CD4-positive, alpha-beta T cell treated with Interleukin-15 for 1 hour (primary cell): Measurements from ENCODE around the gene ARHGEF16.

ENCODE experiments used
- DNase-seq: peaks from one replicate; pipeline ENCODE4 v3.0.0-alpha.2; 2020

The ARHGEF16 gene

DNA sequence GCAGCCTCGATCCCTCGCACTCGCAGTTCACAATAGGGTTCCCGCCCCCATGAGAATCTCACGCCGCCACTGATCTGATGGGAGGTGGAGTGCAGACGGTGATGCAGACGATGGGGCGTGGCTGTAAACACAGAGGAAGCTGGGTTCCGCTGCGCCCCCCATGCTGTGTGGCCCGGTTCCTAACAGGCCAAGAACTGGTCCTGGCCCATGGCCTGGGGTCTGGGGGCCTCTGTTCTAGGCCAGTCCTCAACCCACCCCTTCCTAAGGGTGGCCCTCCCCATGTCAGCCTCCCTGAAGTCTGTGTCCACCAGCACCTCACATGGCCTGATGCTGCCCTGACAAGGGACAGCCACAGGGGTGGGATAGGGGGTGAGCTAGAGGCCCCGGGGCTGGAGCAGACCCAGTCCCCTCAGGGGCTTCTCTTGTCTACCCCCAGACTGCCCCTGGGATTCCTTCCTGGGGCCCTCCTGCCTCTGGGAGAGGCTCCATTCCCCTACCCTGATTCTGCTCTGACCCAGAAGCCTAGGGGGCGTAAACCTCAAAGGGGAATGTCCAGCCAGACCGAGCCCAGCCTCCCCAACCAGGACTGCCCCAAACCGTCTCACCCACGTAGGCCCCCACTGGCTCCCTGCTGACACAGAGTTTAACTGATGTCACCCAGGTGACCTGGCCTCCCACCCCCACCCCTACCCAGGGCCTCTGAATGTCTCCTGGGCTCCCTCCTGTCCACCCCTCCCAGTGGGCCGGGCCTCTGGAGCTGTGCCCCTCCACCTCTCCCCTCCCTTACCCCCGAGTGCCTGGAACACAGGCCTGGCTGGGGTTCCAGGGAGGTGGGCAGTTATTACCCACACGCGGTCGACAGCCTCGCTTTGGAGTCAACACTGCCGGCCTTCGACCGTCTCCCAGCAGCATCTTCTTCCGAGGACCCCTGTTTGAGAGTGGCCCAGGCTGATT is 14.8 kb upstream of the ARHGEF16 start:
- no peak for DNase-seq

DNA sequence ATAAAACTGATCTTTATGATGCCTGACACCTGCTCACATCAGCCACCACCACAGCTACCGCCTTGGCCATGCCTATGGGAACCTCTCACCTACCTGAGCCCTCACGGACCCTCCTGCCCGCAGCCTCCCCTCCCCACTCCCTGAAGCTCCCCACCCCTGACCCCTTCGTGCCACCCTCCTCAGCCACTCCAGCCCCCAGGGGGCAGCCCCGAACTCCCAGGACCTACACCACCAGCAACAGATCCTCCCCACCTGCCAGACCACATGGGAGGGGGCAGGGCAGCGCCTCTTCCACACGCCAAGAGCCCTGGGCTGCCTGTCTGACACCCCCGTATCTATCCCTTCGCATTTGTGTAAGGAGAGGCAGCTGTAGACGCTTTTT is 14.2 kb upstream of the ARHGEF16 start:
- DNase-seq: no peak

GRCh38 chr1:3440711-3441409 is 13.6 kb upstream of the ARHGEF16 start:
- DNase-seq: no peak

DNA sequence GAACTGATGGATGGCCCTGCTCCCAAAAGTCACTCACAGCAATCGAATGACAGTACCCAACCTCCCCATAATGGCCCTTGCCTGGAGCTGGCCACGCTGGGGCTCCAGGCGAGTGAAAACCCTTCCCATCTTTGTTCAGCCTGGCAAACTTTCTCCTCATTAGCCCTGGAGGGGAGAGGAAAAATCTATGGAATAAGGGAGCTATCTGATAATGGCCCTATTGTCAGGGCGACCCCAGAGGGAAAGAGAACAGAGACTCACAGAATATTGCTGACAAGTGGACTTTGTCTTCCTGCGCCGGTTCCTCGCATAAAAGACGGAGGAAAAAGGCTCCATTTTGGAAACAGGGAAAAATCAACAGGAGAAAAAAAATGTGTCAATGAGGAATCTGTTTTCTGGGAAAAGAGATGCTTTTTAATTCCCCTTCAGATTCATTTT is 13.0 kb upstream of the ARHGEF16 start:
- DNase-seq: no peak

DNA sequence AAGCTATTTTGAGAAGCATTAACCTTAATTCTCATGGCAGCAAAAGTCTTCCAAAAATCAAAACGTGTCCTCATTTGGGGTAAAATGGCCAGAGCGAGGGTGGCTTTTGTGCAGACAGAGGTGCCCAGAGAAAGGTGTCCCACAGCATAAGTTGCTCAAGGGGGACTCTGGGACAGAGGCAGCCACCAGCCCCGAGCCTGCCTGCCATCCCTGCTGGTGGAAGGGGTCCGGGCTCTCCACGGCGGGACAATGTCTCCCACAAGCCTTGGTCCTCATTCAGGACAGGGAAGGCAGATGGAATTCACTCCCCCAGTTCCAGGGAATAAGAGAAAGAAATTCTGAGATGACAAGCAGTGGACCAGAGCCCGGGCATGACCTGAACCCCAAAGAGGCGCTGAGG is 12.6 kb upstream of the ARHGEF16 start:
- no peak for DNase-seq

DNA sequence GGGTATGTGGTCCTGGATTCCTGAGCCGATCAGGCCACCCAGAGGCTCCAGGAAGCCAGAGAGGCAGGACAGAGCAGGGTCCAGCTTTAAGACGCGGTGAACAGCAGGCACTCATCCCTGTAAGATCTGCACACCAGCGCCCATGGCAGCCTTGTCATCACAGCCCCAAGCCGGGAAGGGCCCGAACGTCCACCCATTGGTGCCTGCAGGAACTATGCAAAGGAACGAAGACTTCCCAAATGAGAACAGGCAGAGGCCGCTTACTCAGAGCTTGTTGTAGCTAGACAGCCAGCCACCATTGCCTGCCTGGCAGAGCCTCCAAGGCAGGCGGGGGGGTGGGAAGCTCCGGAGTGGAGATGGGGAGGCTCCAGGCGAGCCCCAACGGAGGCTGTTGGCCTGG is 12.1 kb upstream of the ARHGEF16 start:
- no peak for DNase-seq

DNA sequence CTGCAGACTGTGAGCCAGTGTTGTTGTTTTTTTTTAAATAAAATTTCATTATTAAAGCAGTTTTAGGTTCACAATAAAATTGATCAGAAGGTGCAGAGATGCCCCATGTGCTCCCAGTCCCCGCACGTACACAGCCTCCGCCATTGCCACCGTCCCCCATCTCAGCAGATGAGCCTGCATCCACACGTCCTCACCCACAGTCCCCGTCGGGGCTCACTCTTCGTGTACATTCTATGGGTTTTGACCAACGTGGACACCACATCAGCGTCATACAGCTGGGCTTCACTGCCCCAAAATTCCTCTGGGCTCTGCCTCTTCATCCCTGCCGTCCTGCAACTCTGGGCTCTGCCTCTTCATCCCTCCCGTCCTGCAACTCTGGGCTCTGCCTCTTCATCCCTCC is 11.6 kb upstream of the ARHGEF16 start:
- DNase-seq: no peak

DNA sequence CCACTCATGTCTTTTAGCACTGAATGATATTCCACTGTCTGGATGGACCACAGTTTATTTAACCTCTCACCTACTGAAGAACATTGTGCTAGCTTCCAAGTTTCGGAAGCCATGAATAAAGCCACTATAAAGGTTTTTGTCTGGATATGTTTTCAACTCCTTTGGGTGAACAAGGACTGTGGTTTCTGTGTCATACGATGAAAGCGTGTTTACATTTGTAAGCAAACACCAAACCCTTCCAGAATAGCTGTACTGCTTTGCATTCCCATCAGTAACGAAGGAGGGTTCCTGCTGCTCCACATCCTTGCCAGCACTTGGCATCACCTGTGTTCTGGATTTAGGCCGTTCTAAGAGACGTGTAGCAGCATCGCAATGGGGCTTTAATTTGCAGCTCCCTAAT is 10.7 kb upstream of the ARHGEF16 start:
- no peak for DNase-seq

GRCh38 chr1:3444298-3444697 is 10.2 kb upstream of the ARHGEF16 start:
- no peak for DNase-seq

GRCh38 chr1:3444736-3445135 is 9.7 kb upstream of the ARHGEF16 start:
- DNase-seq: no peak

DNA sequence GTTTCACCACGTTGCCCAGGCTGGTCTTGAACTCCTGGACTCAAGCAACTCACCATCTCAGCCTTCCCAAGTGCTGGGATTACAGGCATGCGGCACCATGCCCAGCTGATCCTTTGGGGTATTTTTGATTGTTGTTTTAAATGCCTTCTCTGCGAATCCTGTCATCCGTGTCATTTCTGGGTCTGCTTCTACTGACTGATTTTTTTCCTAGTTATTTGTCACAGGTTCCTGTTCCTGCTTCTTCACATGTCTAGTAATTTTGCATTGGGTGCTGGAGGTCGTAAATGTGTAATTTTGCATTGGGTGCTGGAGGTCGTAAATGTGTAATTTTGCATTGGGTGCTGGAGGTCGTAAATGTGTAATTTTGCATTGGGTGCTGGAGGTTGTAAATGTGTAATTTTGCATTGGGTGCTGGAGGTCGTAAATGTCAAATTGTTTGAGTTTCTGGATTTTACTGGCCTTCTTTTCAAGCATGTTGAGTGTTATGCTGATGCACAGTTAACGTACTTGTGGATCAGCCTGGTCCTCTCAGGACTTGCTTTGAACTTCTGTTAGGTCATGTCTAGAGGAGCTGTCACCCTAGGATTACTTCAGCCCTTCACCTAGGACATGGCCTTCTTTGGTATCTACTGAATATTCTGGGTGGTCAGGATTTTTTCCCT is 4.1 kb upstream of the ARHGEF16 start:
- DNase-seq: no peak

GRCh38 chr1:3450983-3451382 is 3.5 kb upstream of the ARHGEF16 start:
- DNase-seq: no peak

DNA sequence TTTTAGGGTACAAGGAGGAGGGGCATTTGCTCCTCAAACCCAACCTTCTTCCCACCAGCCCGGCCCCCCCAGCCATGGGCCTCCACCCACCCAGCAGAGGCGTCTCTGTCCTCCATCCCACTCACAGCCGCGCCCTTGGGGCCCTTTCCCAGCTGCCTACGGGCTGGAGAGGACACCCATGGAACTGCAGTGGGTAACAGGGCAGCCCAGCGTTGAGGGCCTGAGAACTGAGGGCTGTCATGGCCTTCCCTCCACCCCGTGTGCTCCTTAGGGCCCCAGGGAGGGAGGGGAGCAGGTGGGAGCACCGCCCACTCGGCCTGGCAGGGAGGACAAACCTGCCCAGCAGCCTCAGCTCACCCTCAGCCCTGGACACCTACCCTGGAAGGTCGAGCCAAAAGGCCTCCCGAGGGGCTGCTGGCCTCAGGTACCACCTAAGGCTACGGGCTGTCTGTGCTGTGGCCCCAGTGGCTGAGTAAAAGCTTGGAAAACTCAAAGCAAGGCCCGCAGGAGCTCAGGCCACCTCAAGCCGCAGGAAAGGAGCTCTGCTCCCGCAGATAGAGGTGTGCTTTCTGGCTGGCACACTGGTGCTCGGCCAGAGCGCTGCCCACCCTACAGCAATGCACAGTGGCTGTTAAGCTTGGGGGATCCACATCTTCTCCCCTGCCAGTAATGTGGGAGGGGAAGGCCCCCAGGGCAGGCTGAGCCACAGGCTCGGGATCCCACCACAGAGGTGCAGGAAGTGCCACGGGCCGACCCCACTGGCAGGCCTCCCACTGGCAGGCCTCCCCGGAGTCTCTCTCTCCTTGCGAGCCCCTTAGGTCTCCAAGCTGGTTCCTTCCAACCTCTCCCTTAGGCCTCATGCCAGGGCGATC is 2.2 kb upstream of the ARHGEF16 start:
- DNase-seq: no peak

- no peak for DNase-seq
Measured at GRCh38 chr1:3452866-3453175, 1.6 kb upstream of the ARHGEF16 start.

DNA sequence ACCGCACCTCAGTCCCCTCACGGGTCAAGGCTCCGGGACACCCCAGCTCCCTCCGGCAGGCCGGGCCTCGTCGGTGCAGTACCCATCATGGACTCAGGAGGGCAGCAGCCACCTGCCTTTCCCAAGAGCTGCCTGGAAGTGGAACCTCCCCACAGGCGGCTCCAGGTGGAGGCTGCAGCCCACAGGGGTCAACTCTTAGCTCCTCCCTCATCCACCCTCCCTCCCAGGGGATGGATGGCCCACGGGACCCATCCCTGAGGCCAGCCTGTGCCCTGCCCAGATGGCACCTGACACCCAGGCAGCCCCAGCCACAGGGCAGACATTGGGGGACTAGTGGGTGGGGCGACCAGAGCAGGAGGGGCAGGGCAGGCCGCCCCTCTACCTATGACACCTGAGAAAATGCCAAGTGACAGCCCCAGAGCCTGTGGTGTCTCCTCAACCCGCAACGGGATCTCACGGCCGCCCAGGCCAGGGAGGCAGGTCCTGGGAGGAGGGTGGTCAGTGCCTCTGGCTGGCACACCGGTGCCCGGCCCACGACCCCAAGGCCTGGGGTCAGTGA is 1.2 kb upstream of the ARHGEF16 start:
- peak; percentile 63 for DNase-seq

DNA sequence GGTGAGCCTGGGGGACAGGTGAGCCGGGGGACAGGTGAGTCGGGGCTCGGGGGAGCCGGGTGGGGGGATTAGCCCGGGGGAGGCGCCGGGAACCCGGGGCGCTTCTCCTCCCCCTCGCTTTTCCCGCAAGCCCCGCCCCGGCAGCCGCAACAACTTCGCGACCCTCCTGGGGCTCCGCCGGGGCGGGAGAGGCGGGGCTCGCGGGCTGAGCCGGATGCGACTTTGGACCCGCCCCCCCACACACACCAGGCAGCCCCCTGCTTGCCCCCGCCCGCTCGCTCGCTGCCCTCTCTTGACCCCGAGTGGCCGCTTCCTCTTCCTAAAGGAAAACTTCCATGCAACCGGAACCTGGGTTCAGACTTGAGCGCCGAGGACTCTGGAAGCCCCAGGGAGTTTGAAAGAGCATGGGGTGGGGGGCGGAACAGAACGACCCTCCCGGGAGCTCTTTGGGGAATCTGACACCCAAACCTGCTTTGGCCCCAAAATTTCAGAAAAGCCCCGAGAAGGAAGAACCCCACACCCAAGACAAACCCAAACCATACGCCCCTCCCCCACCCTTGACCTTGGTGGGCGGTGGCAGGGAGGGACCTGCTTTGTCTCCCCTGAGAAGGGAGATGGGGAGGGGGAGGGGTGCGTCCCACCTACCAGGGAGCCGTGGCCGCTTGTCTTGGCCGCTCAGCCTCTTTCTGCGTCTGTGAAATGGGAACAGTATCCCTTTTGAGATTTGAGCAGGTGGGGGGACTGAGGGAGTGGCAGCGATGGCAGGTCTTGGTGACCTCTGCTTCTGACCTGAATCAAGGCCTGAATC is 550 bp downstream of the ARHGEF16 start:
- no peak for DNase-seq

- DNase-seq: no peak
Measured at GRCh38 chr1:3455670-3456448, 1.4 kb downstream of the ARHGEF16 start.

DNA sequence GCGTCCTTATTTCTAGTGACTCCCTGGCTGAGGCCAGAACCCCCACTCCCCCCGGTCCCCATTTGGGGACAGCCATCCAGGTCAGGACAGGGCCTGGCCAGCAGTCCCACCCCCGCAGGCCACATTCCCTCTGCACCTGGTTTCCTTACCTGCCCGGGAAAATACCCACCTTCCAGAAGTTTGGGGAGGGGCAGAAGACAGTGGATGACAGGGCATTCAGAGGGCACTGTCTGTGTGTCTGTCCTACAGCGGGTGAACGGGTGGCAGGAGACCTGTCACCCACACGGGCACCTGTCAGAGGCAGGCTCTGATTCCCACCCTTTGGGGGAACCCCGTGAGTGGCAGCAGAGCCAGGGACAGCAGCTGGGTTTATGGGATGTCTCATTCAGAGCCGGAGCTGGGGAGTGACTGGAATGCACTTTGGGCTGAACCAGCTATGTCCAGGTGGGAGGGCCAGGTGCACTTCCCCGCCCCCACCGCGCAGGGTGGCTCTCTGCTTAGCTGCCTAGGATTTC is 2.0 kb downstream of the ARHGEF16 start:
- no peak for DNase-seq

- no peak for DNase-seq
Measured at GRCh38 chr1:3456964-3457909, 2.8 kb downstream of the ARHGEF16 start.
